H1 (cell line): ENCODE results near the gene GATB. TPM values are rescaled to one million over a fixed set of nuclear protein-coding genes. Genes with fewer than 3 reads are reported as not detected.

Experiments used
- ASH2L ChIP-seq: fragments of 200-600, 300-600 bp; sonication (generic); IDR thresholded peaks from one replicate; pipeline ENCODE4 v1.7.1; 2017; ENCODE audit warnings: low read length
- RBBP5 ChIP-seq: IDR thresholded peaks from 2 replicates; pipeline ENCODE4 v1.7.1; 2012; ENCODE audit warnings: low read depth, mild to moderate bottlenecking, inconsistent platforms, low read length, moderate library complexity, borderline replicate concordance
- polyA plus RNA-seq, 7 experiments: library from polyadenylated mRNA; depleted of rRNA in 3 of 7; stranded (reverse) in 5 of 7; unstranded in 2 of 7; fragments of >200 nt in 5 of 7; fragments of 200-250 nt in 2 of 7; gene quantifications; 1 replicate in 5 of 7; 2 replicates in 1 of 7; 4 replicates in 1 of 7; pipeline versions ENCODE4 v1.2.1 to v1.2.3, GENCODE V29; 2011 to 2013; ENCODE audit warnings: missing spikeins in 2 of 7, mixed read lengths in 2 of 7
- total RNA-seq: library from RNA; stranded (reverse); fragmentation: NEBNext Ultra II Directional; extraction: Animal tissue kit (Norgen Biotek cat#: 25700); gene quantifications from 2 replicates; pipeline ENCODE4 v1.2.1, GENCODE V29; 2021
- TF ChIP-seq, protein P1 (sequence below): fragments of 300-600 bp; sonication (generic); IDR thresholded peaks from 2 replicates; pipeline ENCODE4 v1.7.1; 2012; ENCODE audit warnings: low read length, moderate library complexity, mild to moderate bottlenecking, inconsistent platforms; ENCODE audit not compliant: insufficient replicate concordance
- TF ChIP-seq, protein P2 (sequence below): IDR thresholded peaks from 2 replicates; pipeline ENCODE4 v1.6.1; 2012; ENCODE audit warnings: inconsistent platforms

The GATB gene
- total and polyA plus RNA-seq, 2 of the 8 experiments (the other 6 are each of a cell fraction or from before 2014, with no cell fraction given): 15.3 to 18.0 TPM

DNA sequence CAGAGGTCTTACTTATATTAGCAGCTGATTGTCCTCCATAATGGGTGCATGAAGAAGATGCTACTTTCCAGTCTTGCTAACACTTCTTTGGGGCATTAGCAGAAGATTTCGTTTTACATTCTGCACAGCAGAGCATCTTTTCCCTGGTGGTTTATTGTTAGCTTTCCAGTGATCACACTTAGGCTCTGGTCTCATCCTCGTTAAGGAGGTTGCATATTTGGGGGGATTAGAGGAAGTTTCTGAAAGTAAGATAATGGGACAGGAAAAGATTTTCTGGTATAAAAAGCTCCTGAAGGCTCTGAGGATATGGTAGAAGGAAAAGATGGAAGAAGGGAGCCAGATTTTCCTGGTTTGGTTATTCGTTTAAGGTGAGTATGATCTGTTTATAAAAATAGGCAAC is 134.1 kb downstream of the GATB start (continued):
- TF ChIP-seq, protein P1, sequence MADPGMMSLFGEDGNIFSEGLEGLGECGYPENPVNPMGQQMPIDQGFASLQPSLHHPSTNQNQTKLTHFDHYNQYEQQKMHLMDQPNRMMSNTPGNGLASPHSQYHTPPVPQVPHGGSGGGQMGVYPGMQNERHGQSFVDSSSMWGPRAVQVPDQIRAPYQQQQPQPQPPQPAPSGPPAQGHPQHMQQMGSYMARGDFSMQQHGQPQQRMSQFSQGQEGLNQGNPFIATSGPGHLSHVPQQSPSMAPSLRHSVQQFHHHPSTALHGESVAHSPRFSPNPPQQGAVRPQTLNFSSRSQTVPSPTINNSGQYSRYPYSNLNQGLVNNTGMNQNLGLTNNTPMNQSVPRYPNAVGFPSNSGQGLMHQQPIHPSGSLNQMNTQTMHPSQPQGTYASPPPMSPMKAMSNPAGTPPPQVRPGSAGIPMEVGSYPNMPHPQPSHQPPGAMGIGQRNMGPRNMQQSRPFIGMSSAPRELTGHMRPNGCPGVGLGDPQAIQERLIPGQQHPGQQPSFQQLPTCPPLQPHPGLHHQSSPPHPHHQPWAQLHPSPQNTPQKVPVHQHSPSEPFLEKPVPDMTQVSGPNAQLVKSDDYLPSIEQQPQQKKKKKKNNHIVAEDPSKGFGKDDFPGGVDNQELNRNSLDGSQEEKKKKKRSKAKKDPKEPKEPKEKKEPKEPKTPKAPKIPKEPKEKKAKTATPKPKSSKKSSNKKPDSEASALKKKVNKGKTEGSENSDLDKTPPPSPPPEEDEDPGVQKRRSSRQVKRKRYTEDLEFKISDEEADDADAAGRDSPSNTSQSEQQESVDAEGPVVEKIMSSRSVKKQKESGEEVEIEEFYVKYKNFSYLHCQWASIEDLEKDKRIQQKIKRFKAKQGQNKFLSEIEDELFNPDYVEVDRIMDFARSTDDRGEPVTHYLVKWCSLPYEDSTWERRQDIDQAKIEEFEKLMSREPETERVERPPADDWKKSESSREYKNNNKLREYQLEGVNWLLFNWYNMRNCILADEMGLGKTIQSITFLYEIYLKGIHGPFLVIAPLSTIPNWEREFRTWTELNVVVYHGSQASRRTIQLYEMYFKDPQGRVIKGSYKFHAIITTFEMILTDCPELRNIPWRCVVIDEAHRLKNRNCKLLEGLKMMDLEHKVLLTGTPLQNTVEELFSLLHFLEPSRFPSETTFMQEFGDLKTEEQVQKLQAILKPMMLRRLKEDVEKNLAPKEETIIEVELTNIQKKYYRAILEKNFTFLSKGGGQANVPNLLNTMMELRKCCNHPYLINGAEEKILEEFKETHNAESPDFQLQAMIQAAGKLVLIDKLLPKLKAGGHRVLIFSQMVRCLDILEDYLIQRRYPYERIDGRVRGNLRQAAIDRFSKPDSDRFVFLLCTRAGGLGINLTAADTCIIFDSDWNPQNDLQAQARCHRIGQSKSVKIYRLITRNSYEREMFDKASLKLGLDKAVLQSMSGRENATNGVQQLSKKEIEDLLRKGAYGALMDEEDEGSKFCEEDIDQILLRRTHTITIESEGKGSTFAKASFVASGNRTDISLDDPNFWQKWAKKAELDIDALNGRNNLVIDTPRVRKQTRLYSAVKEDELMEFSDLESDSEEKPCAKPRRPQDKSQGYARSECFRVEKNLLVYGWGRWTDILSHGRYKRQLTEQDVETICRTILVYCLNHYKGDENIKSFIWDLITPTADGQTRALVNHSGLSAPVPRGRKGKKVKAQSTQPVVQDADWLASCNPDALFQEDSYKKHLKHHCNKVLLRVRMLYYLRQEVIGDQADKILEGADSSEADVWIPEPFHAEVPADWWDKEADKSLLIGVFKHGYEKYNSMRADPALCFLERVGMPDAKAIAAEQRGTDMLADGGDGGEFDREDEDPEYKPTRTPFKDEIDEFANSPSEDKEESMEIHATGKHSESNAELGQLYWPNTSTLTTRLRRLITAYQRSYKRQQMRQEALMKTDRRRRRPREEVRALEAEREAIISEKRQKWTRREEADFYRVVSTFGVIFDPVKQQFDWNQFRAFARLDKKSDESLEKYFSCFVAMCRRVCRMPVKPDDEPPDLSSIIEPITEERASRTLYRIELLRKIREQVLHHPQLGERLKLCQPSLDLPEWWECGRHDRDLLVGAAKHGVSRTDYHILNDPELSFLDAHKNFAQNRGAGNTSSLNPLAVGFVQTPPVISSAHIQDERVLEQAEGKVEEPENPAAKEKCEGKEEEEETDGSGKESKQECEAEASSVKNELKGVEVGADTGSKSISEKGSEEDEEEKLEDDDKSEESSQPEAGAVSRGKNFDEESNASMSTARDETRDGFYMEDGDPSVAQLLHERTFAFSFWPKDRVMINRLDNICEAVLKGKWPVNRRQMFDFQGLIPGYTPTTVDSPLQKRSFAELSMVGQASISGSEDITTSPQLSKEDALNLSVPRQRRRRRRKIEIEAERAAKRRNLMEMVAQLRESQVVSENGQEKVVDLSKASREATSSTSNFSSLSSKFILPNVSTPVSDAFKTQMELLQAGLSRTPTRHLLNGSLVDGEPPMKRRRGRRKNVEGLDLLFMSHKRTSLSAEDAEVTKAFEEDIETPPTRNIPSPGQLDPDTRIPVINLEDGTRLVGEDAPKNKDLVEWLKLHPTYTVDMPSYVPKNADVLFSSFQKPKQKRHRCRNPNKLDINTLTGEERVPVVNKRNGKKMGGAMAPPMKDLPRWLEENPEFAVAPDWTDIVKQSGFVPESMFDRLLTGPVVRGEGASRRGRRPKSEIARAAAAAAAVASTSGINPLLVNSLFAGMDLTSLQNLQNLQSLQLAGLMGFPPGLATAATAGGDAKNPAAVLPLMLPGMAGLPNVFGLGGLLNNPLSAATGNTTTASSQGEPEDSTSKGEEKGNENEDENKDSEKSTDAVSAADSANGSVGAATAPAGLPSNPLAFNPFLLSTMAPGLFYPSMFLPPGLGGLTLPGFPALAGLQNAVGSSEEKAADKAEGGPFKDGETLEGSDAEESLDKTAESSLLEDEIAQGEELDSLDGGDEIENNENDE: no peak
- TF ChIP-seq, protein P2, sequence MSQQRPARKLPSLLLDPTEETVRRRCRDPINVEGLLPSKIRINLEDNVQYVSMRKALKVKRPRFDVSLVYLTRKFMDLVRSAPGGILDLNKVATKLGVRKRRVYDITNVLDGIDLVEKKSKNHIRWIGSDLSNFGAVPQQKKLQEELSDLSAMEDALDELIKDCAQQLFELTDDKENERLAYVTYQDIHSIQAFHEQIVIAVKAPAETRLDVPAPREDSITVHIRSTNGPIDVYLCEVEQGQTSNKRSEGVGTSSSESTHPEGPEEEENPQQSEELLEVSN: no peak
- TF ChIP-seq RBBP5 (no peak), ASH2L (no peak)
- TF ChIP-seq, all 59 proteins: peak for 0
